NCI-H1092 (cell line): Measurements from ENCODE around the gene SLC7A5.
"Not testable (repeated sequence)": the region's sequence is repeated elsewhere in the genome, so short reads cannot be mapped to it uniquely, and the experiment has no call there.

Experiments used
- DNase-seq: peaks from one replicate; lab custom pipeline; 2025; lab: John Stamatoyannopoulos, UW

The SLC7A5 gene

GRCh38 chr16:87861300-87862099 lies 7.8 kb downstream of the SLC7A5 start:
- DNase-seq = not testable (repeated sequence)

GRCh38 chr16:87860553-87861299 lies 8.6 kb downstream of the SLC7A5 start:
- no peak for DNase-seq

GRCh38 chr16:87858151-87858993 lies 10.9 kb downstream of the SLC7A5 start:
- not testable (repeated sequence) for DNase-seq

GRCh38 chr16:87856791-87857228 lies 12.5 kb downstream of the SLC7A5 start:
- DNase-seq = no peak

GRCh38 chr16:87855852-87856715 lies 13.2 kb downstream of the SLC7A5 start:
- no peak for DNase-seq

- DNase-seq = no peak
Measured at GRCh38 chr16:87854907-87855683, 14.2 kb downstream of the SLC7A5 start.

- no peak for DNase-seq
Measured at GRCh38 chr16:87854053-87854906, 15.0 kb downstream of the SLC7A5 start.

- peak; percentile 47 for DNase-seq
Measured at GRCh38 chr16:87853411-87854052, 15.8 kb downstream of the SLC7A5 start.

GRCh38 chr16:87851601-87852000 lies 17.7 kb downstream of the SLC7A5 start:
- no peak for DNase-seq

- no peak for DNase-seq
Measured at GRCh38 chr16:87851141-87851587, 18.1 kb downstream of the SLC7A5 start.

GRCh38 chr16:87850009-87851006 lies 19.0 kb downstream of the SLC7A5 start:
- DNase-seq = peak; percentile 42

- DNase-seq = no peak
Measured at GRCh38 chr16:87849419-87850008, 19.8 kb downstream of the SLC7A5 start.

- no peak for DNase-seq
Measured at GRCh38 chr16:87848676-87849345, 20.5 kb downstream of the SLC7A5 start.

- DNase-seq = no peak
Measured at GRCh38 chr16:87847785-87848675, 21.3 kb downstream of the SLC7A5 start.

- DNase-seq = no peak
Measured at GRCh38 chr16:87847467-87847784, 21.9 kb downstream of the SLC7A5 start.
